ENCODE data around the gene CKM. TPM values are rescaled to one million over a fixed set of nuclear protein-coding genes. Genes with fewer than 3 reads are reported as not detected.

CKM gene
- total RNA-seq, 1 experiment from 2014 or later = not detected

GRCh38 chr19:45348367-45349125, 25.9 kb upstream of the CKM start:
- no TSS peak for BruUV-seq (replicated peaks)

GRCh38 chr19:45347570-45348366, 25.1 kb upstream of the CKM start:
- CTCF ChIA-PET = no interaction called here
- peaks cover 13% of the 10 kb centered on the region for H3K4me1 Mint-ChIP-seq (ENCODE audit: low read depth, unreplicated experiment)
- Histone ChIP-seq H3K27me3 (replicated peaks; ENCODE audit: control insufficient read depth, insufficient read depth, low read length) (no peaks in the 10 kb centered on the region), H3K9me3 (no peaks in the 10 kb centered on the region), H3K4me1 (peaks cover 6% of the 10 kb centered on the region; the same call in 1 of the 2 replicates), H3K4me3 (ENCODE audit: low read depth, low read length) (no peak overlapping the region), H3K36me3 (ENCODE audit: control insufficient read depth, insufficient read depth, low read length) (no peaks in the 10 kb centered on the region; the same call in 1 of the 2 replicates)
- peaks cover 50% of the 10 kb centered on the region for H3K36me3 Mint-ChIP-seq (ENCODE audit: insufficient read depth, unreplicated experiment)
- POLR2A ChIA-PET = no interaction called here
- TF ChIP-seq, protein P1, sequence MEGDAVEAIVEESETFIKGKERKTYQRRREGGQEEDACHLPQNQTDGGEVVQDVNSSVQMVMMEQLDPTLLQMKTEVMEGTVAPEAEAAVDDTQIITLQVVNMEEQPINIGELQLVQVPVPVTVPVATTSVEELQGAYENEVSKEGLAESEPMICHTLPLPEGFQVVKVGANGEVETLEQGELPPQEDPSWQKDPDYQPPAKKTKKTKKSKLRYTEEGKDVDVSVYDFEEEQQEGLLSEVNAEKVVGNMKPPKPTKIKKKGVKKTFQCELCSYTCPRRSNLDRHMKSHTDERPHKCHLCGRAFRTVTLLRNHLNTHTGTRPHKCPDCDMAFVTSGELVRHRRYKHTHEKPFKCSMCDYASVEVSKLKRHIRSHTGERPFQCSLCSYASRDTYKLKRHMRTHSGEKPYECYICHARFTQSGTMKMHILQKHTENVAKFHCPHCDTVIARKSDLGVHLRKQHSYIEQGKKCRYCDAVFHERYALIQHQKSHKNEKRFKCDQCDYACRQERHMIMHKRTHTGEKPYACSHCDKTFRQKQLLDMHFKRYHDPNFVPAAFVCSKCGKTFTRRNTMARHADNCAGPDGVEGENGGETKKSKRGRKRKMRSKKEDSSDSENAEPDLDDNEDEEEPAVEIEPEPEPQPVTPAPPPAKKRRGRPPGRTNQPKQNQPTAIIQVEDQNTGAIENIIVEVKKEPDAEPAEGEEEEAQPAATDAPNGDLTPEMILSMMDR (IDR thresholded peaks at IDR 0.05; ENCODE audit: insufficient read depth in 1 of 2, low read depth in 1 of 2, low read length in 1 of 2, severe bottlenecking in 1 of 2, unreplicated experiment in 1 of 2) = no peak
- H3K27ac Mint-ChIP-seq (ENCODE audit: unreplicated experiment) = peak overlapping the region; percentile 24
- no peak overlapping the region for H3K4me3 Mint-ChIP-seq (ENCODE audit: unreplicated experiment)
- no peaks in the 10 kb centered on the region for H3K27me3 Mint-ChIP-seq (ENCODE audit: insufficient read depth, unreplicated experiment)
- BruUV-seq (replicated peaks) = no TSS peak
- intact Hi-C loops (cut with micrococcal nuclease; ENCODE audit: unreplicated experiment) = no loop called here
- no peaks in the 10 kb centered on the region for H3K9me3 Mint-ChIP-seq (ENCODE audit: unreplicated experiment)
- DNase-seq = no peak

More at GRCh38 chr19:45348367-45349125, 25.9 kb upstream of the CKM start:
- Histone ChIP-seq H3K9me3 (no peaks in the 10 kb centered on the region), H3K36me3 (ENCODE audit: control insufficient read depth, insufficient read depth, low read length) (no peaks in the 10 kb centered on the region; the same call in 1 of the 2 replicates), H3K27me3 (replicated peaks; ENCODE audit: control insufficient read depth, insufficient read depth, low read length) (no peaks in the 10 kb centered on the region), H3K4me3 (ENCODE audit: low read depth, low read length) (no peak overlapping the region), H3K4me1 (peaks cover 6% of the 10 kb centered on the region; the same call in 1 of the 2 replicates)
- intact Hi-C loops (cut with micrococcal nuclease; ENCODE audit: unreplicated experiment) = no loop called here
- Mint-ChIP-seq H3K4me1 (ENCODE audit: low read depth, unreplicated experiment) (peaks cover 13% of the 10 kb centered on the region), H3K4me3 (ENCODE audit: unreplicated experiment) (no peak overlapping the region), H3K27me3 (ENCODE audit: insufficient read depth, unreplicated experiment) (no peaks in the 10 kb centered on the region), H3K27ac (ENCODE audit: unreplicated experiment) (peak overlapping the region; percentile 56), H3K9me3 (ENCODE audit: unreplicated experiment) (no peaks in the 10 kb centered on the region), H3K36me3 (ENCODE audit: insufficient read depth, unreplicated experiment) (peaks cover 58% of the 10 kb centered on the region)
- ChIA-PET CTCF (no interaction called here), POLR2A (no interaction called here)
- TF ChIP-seq, protein P1 (IDR thresholded peaks at IDR 0.05; ENCODE audit: insufficient read depth in 1 of 2, low read depth in 1 of 2, low read length in 1 of 2, severe bottlenecking in 1 of 2, unreplicated experiment in 1 of 2) = no peak
- no peak for DNase-seq

GRCh38 chr19:45346449-45346848, 23.8 kb upstream of the CKM start:
- DNase-seq = no peak
- ChIA-PET CTCF (no interaction called here), POLR2A (no interaction called here)
- Histone ChIP-seq H3K36me3 (ENCODE audit: control insufficient read depth, insufficient read depth, low read length) (no peaks in the 10 kb centered on the region; the same call in 1 of the 2 replicates), H3K27me3 (replicated peaks; ENCODE audit: control insufficient read depth, insufficient read depth, low read length) (no peaks in the 10 kb centered on the region), H3K4me3 (ENCODE audit: low read depth, low read length) (no peak overlapping the region), H3K9me3 (no peaks in the 10 kb centered on the region), H3K4me1 (peaks cover 6% of the 10 kb centered on the region; the same call in 1 of the 2 replicates)
- H3K4me1 Mint-ChIP-seq (ENCODE audit: low read depth, unreplicated experiment) = peaks cover 13% of the 10 kb centered on the region
- no TSS peak for BruUV-seq (replicated peaks)
- H3K9me3 Mint-ChIP-seq (ENCODE audit: unreplicated experiment) = no peaks in the 10 kb centered on the region
- no peaks in the 10 kb centered on the region for H3K27me3 Mint-ChIP-seq (ENCODE audit: insufficient read depth, unreplicated experiment)
- H3K36me3 Mint-ChIP-seq (ENCODE audit: insufficient read depth, unreplicated experiment) = peaks cover 39% of the 10 kb centered on the region
- intact Hi-C loops (cut with micrococcal nuclease; ENCODE audit: unreplicated experiment) = no loop called here
- TF ChIP-seq, protein P1 (IDR thresholded peaks at IDR 0.05; ENCODE audit: insufficient read depth in 1 of 2, low read depth in 1 of 2, low read length in 1 of 2, severe bottlenecking in 1 of 2, unreplicated experiment in 1 of 2) = no peak
- no peak overlapping the region for H3K27ac Mint-ChIP-seq (ENCODE audit: unreplicated experiment)
- H3K4me3 Mint-ChIP-seq (ENCODE audit: unreplicated experiment) = no peak overlapping the region
